HepG2 (cell line): Measurements from ENCODE around the gene STRADA. TPM values are rescaled to one million over a fixed set of nuclear protein-coding genes. Genes with fewer than 3 reads are reported as not detected.

ENCODE experiments used
- AGO2 ChIP-seq: fragments of 200-400 bp; formaldehyde crosslinking; optimal IDR thresholded peaks from 2 replicates; pipeline ENCODE3; 2017; ENCODE audit warnings: mild to moderate bottlenecking, low read depth, low read length, moderate library complexity
- FOXC1 ChIP-seq: sonication (generic); formaldehyde crosslinking; IDR thresholded peaks from 2 replicates; pipeline ENCODE4 v1.8.0; 2022; ENCODE audit warnings: mild to moderate bottlenecking, missing genetic modification reagents, borderline replicate concordance
- ZBTB38 ChIP-seq: sonication (generic); formaldehyde crosslinking; IDR thresholded peaks from 2 replicates; pipeline ENCODE4 v1.5.1; 2020; ENCODE audit warnings: mild to moderate bottlenecking, missing genetic modification reagents
- ZNF205 ChIP-seq: IDR thresholded peaks from 2 replicates; pipeline ENCODE4 v1.6.1; 2018; ENCODE audit warnings: missing biosample characterization, missing genetic modification reagents
- ZNF333 ChIP-seq: sonication (generic); formaldehyde crosslinking; IDR thresholded peaks from 2 replicates; pipeline ENCODE4 v1.4.0; 2020; ENCODE audit warnings: mild to moderate bottlenecking, missing genetic modification reagents, borderline replicate concordance
- ZNF7 ChIP-seq: IDR thresholded peaks from 2 replicates; pipeline ENCODE4 v1.6.1; 2016; ENCODE audit warnings: missing biosample characterization, missing genetic modification reagents
- polyA plus RNA-seq, 8 experiments: library from polyadenylated mRNA; depleted of rRNA in 3 of 8; stranded (reverse) in 7 of 8; unstranded in 1 of 8; fragments of >200 nt; fragmentation: Illumina TruSeq in 4 of 8; extraction: Trizol in 4 of 8; gene quantifications; 2 replicates each; pipeline versions ENCODE4 v1.2.1 to v1.2.3, GENCODE V29; 2011 to 2016; ENCODE audit warnings: low read depth in 4 of 8, missing spikeins in 1 of 8, mixed read lengths in 1 of 8; ENCODE audit not compliant: insufficient read depth in 1 of 8
- total RNA-seq, 5 experiments: library from RNA; depleted of rRNA; stranded (reverse); fragments of >200 nt; fragmentation: Illumina TruSeq; extraction: Trizol; gene quantifications; 2 replicates each; pipeline ENCODE4 v1.2.3, GENCODE V29; 2016; ENCODE audit warnings: low read depth in 1 of 5
- TF ChIP-seq, protein P1 (sequence below): sonication (generic); formaldehyde crosslinking; IDR thresholded peaks from 2 replicates; pipeline ENCODE4 v1.4.0; 2020; ENCODE audit warnings: low read depth, missing genetic modification reagents
- TF ChIP-seq, protein P2 (sequence below): sonication (generic); formaldehyde crosslinking; IDR thresholded peaks from 2 replicates; pipeline ENCODE4 v1.5.0; 2020; ENCODE audit warnings: missing genetic modification reagents
- TF ChIP-seq, protein P3 (sequence below): IDR thresholded peaks from 2 replicates; pipeline ENCODE4 v1.6.1; 2016; ENCODE audit warnings: mild to moderate bottlenecking, missing biosample characterization, missing genetic modification reagents

Gene STRADA
- total and polyA plus RNA-seq, 2 of the 13 experiments (the other 11 are each of a cell fraction or from before 2014, with no cell fraction given): 17.6 to 17.9 TPM

DNA sequence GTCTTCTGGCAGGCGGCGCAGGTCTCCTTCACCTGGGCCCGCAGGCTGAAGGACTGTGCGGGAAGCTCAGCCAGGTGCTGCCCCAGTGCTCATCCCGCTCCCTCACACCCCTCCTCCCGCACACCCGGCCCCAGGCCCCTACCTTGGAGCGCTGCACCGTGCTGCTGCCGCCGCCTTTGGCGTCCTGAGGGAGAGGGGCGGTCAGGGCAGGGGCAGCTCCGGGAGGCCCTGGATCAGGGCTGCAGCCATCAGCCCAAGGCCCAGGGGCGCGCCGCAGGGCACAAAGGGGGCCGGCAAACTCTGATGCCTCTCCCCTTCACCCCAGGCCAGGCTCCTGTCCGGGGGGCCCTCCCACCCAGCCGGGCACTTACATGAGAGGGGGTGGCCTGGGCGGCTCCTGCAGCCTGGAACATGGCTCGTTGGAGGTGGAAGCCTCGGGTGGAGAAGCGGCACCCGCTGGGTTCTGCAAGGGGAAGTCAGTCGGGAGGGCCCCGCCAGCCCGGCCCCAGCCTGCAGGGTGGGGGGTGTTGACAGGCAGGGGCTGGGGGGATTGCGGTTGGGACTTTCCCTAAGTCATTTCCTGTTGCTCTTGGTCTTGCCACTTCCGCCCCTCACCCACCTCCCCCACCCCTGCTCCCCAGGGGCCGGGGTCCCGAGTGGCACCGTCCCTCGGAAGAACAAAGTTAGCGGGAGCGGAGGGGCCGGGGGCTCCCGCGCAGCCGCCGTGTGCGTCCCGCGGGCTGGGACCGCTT is 42.5 kb downstream of the STRADA start (continued):
- TF ChIP-seq, protein P1, sequence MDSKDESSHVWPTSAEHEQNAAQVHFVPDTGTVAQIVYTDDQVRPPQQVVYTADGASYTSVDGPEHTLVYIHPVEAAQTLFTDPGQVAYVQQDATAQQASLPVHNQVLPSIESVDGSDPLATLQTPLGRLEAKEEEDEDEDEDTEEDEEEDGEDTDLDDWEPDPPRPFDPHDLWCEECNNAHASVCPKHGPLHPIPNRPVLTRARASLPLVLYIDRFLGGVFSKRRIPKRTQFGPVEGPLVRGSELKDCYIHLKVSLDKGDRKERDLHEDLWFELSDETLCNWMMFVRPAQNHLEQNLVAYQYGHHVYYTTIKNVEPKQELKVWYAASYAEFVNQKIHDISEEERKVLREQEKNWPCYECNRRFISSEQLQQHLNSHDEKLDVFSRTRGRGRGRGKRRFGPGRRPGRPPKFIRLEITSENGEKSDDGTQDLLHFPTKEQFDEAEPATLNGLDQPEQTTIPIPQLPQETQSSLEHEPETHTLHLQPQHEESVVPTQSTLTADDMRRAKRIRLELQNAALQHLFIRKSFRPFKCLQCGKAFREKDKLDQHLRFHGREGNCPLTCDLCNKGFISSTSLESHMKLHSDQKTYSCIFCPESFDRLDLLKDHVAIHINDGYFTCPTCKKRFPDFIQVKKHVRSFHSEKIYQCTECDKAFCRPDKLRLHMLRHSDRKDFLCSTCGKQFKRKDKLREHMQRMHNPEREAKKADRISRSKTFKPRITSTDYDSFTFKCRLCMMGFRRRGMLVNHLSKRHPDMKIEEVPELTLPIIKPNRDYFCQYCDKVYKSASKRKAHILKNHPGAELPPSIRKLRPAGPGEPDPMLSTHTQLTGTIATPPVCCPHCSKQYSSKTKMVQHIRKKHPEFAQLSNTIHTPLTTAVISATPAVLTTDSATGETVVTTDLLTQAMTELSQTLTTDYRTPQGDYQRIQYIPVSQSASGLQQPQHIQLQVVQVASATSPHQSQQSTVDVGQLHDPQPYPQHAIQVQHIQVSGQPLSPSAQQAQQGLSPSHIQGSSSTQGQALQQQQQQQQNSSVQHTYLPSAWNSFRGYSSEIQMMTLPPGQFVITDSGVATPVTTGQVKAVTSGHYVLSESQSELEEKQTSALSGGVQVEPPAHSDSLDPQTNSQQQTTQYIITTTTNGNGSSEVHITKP (CRISPR knock-in tag): no peak
- no peak for TF ChIP-seq ZNF333 (CRISPR knock-in tag)
- TF ChIP-seq, protein P2, sequence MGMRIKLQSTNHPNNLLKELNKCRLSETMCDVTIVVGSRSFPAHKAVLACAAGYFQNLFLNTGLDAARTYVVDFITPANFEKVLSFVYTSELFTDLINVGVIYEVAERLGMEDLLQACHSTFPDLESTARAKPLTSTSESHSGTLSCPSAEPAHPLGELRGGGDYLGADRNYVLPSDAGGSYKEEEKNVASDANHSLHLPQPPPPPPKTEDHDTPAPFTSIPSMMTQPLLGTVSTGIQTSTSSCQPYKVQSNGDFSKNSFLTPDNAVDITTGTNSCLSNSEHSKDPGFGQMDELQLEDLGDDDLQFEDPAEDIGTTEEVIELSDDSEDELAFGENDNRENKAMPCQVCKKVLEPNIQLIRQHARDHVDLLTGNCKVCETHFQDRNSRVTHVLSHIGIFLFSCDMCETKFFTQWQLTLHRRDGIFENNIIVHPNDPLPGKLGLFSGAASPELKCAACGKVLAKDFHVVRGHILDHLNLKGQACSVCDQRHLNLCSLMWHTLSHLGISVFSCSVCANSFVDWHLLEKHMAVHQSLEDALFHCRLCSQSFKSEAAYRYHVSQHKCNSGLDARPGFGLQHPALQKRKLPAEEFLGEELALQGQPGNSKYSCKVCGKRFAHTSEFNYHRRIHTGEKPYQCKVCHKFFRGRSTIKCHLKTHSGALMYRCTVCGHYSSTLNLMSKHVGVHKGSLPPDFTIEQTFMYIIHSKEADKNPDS (CRISPR knock-in tag): no peak
- TF ChIP-seq ZBTB38 (CRISPR knock-in tag): peak; percentile 80; the same call in 1 of the 2 replicates
- peak; percentile 64 for TF ChIP-seq AGO2
- TF ChIP-seq, protein P3, sequence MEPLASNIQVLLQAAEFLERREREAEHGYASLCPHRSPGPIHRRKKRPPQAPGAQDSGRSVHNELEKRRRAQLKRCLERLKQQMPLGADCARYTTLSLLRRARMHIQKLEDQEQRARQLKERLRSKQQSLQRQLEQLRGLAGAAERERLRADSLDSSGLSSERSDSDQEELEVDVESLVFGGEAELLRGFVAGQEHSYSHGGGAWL (CRISPR knock-in tag): peak; percentile 31; the same call in 1 of the 2 replicates
- no peak for TF ChIP-seq ZNF205 (CRISPR knock-in tag)
- TF ChIP-seq FOXC1 (CRISPR knock-in tag): 0 out of 2 replicates have a peak, but pooled peaks have one; percentile 13
- 0 out of 2 replicates have a peak, but pooled peaks have one; percentile 17 for TF ChIP-seq ZNF7
